C4-2B (cell line): ENCODE measurements around the gene PRG3.

ENCODE experiments used
- H3K27ac ChIP-seq: fragments of 450-650 bp; 2 replicates; pipeline ENCODE4 v1.5.1; 2017
- CTCF ChIP-seq: fragments of 450-650 bp; conservative IDR thresholded peaks from 2 replicates; pipeline ENCODE4 v1.5.1; 2017; ENCODE audit warnings: mild to moderate bottlenecking
- ZFX ChIP-seq: fragments of 450-650 bp; IDR thresholded peaks from 2 replicates; pipeline ENCODE4 v1.6.1; 2017

PRG3 gene

GRCh38 chr11:57392066-57392762 is 11.3 kb upstream of the PRG3 start:
- no peak overlapping the region for H3K27ac ChIP-seq
- TF ChIP-seq ZFX (no peak), CTCF (no peak)

- TF ChIP-seq ZFX, result no peak
- TF ChIP-seq CTCF, result no peak
- no peak overlapping the region for H3K27ac ChIP-seq
Observed at GRCh38 chr11:57391539-57391938, 10.6 kb upstream of the PRG3 start.

- TF ChIP-seq CTCF, result no peak
- no peak for TF ChIP-seq ZFX
- H3K27ac ChIP-seq, result no peak overlapping the region
Observed at GRCh38 chr11:57391111-57391510, 10.2 kb upstream of the PRG3 start.

GRCh38 chr11:57390535-57390934 is 9.6 kb upstream of the PRG3 start, which contains the start of gene PRG2:
TSS of gene PRG2 (minus strand) at chr11:57390650. CDS start at chr11:57389944, 706 bp downstream.
- TF ChIP-seq CTCF, result no peak
- no peak for TF ChIP-seq ZFX
- no peak within 1 kb of the TSS for H3K27ac ChIP-seq

GRCh38 chr11:57387289-57388030 is 6.5 kb upstream of the PRG3 start:
- TF ChIP-seq CTCF (no peak), ZFX (no peak)
- H3K27ac ChIP-seq, result no peak overlapping the region

GRCh38 chr11:57386178-57386940 is 5.4 kb upstream of the PRG3 start:
- H3K27ac ChIP-seq, result no peak overlapping the region
- TF ChIP-seq ZFX (no peak), CTCF (no peak)

GRCh38 chr11:57379732-57380131 is 1.2 kb downstream of the PRG3 start:
- no peak for TF ChIP-seq CTCF
- TF ChIP-seq ZFX, result no peak
- no peak overlapping the region for H3K27ac ChIP-seq
